Neural cell (in vitro differentiated cells): ENCODE results near the gene IAH1.

Experiments used
- RAD21 ChIP-seq: fragments of 450-650 bp; conservative IDR thresholded peaks from 2 replicates; pipeline ENCODE4 v1.6.1; 2014; ENCODE audit warnings: antibody characterized with exemption, mild to moderate bottlenecking, moderate library complexity
- TF ChIP-seq, protein P1 (sequence below): fragments of 450-650 bp; IDR thresholded peaks from 2 replicates; pipeline ENCODE4 v1.5.1; 2014; ENCODE audit warnings: antibody characterized with exemption, mild to moderate bottlenecking, moderate library complexity; ENCODE audit not compliant: poor library complexity, severe bottlenecking

DNA sequence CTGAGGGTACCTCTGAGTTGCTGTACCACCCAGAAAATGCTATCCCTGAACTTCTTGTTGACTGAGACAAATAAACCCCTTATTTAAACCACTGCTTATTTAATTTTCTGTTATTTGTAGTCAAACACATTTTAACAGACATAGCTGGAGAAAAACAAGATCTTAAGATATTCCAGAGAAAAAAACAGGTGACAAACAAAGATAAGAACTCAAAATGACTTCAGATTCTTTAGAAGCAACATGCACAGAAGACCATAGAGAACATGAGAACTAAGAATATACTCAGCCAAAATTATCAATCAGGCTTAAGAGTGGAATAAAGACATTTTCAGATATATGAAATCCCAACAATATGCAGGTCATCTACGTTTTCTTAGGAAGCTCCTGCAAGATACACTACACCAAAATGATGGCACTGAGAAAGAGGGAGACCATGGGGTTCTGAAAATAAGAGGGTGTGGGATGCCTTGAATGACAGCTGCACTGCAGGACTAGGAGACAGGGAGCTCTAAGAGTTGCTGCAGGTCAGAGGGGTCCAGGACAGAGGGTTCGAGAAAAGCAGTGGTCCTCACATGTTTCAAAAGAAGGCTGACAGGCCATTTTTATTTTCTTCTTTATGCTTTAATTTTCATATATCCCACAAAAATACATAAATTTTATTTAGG lies 42.9 kb downstream of the IAH1 start:
- TF ChIP-seq, protein P1, sequence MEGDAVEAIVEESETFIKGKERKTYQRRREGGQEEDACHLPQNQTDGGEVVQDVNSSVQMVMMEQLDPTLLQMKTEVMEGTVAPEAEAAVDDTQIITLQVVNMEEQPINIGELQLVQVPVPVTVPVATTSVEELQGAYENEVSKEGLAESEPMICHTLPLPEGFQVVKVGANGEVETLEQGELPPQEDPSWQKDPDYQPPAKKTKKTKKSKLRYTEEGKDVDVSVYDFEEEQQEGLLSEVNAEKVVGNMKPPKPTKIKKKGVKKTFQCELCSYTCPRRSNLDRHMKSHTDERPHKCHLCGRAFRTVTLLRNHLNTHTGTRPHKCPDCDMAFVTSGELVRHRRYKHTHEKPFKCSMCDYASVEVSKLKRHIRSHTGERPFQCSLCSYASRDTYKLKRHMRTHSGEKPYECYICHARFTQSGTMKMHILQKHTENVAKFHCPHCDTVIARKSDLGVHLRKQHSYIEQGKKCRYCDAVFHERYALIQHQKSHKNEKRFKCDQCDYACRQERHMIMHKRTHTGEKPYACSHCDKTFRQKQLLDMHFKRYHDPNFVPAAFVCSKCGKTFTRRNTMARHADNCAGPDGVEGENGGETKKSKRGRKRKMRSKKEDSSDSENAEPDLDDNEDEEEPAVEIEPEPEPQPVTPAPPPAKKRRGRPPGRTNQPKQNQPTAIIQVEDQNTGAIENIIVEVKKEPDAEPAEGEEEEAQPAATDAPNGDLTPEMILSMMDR = no peak
- TF ChIP-seq RAD21 = no peak
